ENCODE data around the gene B4GALT5. TPM values are rescaled to one million over a fixed set of nuclear protein-coding genes. Genes with fewer than 3 reads are reported as not detected.

The B4GALT5 gene
- total RNA-seq, 1 experiment from 2014 or later, result 63.1 TPM

DNA sequence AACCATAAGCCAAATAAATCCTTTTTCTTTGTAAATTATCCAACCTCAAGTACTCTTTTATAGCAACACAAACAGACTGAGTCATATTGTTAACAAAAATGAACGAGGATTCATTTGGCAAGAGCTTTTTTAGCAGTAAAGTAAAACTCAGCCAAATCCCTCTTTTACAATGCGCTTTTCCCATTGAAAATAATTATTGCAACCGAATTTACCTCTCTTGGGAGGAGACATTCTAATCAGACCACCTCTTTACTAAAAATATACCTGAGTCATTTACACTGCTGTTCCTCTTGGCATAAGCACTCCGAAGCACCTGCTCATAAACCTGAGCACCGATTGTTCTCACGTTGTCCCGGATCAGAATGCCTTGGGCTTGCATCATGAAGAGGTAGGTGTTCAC lies 57.4 kb downstream of the B4GALT5 start:
- Histone ChIP-seq H3K36me3 (ENCODE audit: low read depth) (peaks cover 75% of the 10 kb centered on the region), H2AFZ (no peak overlapping the region), H3K27ac (peak overlapping the region; percentile 39), H3K4me3 (no peak overlapping the region), H3K79me2 (ENCODE audit: low read depth) (peaks cover 98% of the 10 kb centered on the region), H3K4me2 (no peak overlapping the region), H3F3A (ENCODE audit: insufficient read depth, low read depth) (peaks cover 78% of the 10 kb centered on the region), H3K9me3 (ENCODE audit: insufficient read depth, low read depth) (no peaks in the 10 kb centered on the region), H3K27me3 (ENCODE audit: insufficient read depth, low read depth) (no peaks in the 10 kb centered on the region), H3K9me2 (ENCODE audit: insufficient read depth) (no peaks in the 10 kb centered on the region), H4K20me1 (ENCODE audit: insufficient read depth) (peaks cover 57% of the 10 kb centered on the region), H3K4me1 (replicated peaks; ENCODE audit: insufficient read depth) (peaks cover 13% of the 10 kb centered on the region; the same call in 1 of the 2 replicates)
- CTCF ChIA-PET, result no interaction called here
- no TSS peak for BruUV-seq (replicated peaks)
- intact Hi-C loops (cut with micrococcal nuclease; ENCODE audit: unreplicated experiment), result no loop called here
- TF ChIP-seq, protein P1, sequence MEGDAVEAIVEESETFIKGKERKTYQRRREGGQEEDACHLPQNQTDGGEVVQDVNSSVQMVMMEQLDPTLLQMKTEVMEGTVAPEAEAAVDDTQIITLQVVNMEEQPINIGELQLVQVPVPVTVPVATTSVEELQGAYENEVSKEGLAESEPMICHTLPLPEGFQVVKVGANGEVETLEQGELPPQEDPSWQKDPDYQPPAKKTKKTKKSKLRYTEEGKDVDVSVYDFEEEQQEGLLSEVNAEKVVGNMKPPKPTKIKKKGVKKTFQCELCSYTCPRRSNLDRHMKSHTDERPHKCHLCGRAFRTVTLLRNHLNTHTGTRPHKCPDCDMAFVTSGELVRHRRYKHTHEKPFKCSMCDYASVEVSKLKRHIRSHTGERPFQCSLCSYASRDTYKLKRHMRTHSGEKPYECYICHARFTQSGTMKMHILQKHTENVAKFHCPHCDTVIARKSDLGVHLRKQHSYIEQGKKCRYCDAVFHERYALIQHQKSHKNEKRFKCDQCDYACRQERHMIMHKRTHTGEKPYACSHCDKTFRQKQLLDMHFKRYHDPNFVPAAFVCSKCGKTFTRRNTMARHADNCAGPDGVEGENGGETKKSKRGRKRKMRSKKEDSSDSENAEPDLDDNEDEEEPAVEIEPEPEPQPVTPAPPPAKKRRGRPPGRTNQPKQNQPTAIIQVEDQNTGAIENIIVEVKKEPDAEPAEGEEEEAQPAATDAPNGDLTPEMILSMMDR (conservative IDR thresholded peaks at IDR 0.05), result no peak
- no peak for TF ChIP-seq EZH2 (IDR thresholded peaks at IDR 0.05; ENCODE audit: low read depth)
- POLR2A ChIA-PET (ENCODE audit: unreplicated experiment), result interaction anchor here (0.6 kb wide), 1 partner anchor 19 kb away, joined by 3 read pairs; no protein-coding TSS in a partner anchor
- no peak for DNase-seq

GRCh38 chr20:49653925-49654434 lies 59.7 kb downstream of the B4GALT5 start:
- H3K27me3 ChIP-seq (ENCODE audit: insufficient read depth, low read depth), result no peaks in the 10 kb centered on the region
- peaks cover 8% of the 10 kb centered on the region; the same call in 1 of the 2 replicates for H3K4me1 ChIP-seq (replicated peaks; ENCODE audit: insufficient read depth)
- ChIA-PET CTCF (no interaction called here), POLR2A (ENCODE audit: unreplicated experiment) (no interaction called here)
- H3K9me3 ChIP-seq (ENCODE audit: insufficient read depth, low read depth), result no peaks in the 10 kb centered on the region
- no peak overlapping the region for H3K4me2 ChIP-seq
- TF ChIP-seq, protein P1 (conservative IDR thresholded peaks at IDR 0.05), result no peak
- no peak for TF ChIP-seq EZH2 (IDR thresholded peaks at IDR 0.05; ENCODE audit: low read depth)
- H3F3A ChIP-seq (ENCODE audit: insufficient read depth, low read depth), result peaks cover 63% of the 10 kb centered on the region
- DNase-seq, result no peak
- peaks cover 97% of the 10 kb centered on the region for H3K79me2 ChIP-seq (ENCODE audit: low read depth)
- H3K36me3 ChIP-seq (ENCODE audit: low read depth), result peaks cover 65% of the 10 kb centered on the region
- H3K9me2 ChIP-seq (ENCODE audit: insufficient read depth), result no peaks in the 10 kb centered on the region
- H3K4me3 ChIP-seq, result no peak overlapping the region
- BruUV-seq (replicated peaks), result no TSS peak
- H2AFZ ChIP-seq, result no peak overlapping the region
- intact Hi-C loops (cut with micrococcal nuclease; ENCODE audit: unreplicated experiment), result no loop called here
- H4K20me1 ChIP-seq (ENCODE audit: insufficient read depth), result peaks cover 35% of the 10 kb centered on the region
- H3K27ac ChIP-seq, result no peak overlapping the region

- Histone ChIP-seq H3K9me2 (ENCODE audit: insufficient read depth) (no peaks in the 10 kb centered on the region), H3K27ac (peak overlapping the region; percentile 50; the same call in 1 of the 2 replicates), H2AFZ (no peak overlapping the region), H4K20me1 (ENCODE audit: insufficient read depth) (0 out of 2 replicates have a peak, but pooled peaks cover 9% of the 10 kb centered on the region), H3K9me3 (ENCODE audit: insufficient read depth, low read depth) (no peaks in the 10 kb centered on the region), H3F3A (ENCODE audit: insufficient read depth, low read depth) (peaks cover 74% of the 10 kb centered on the region), H3K4me2 (no peak overlapping the region), H3K36me3 (ENCODE audit: low read depth) (peaks cover 77% of the 10 kb centered on the region), H3K27me3 (ENCODE audit: insufficient read depth, low read depth) (no peaks in the 10 kb centered on the region), H3K79me2 (ENCODE audit: low read depth) (peaks cover 92% of the 10 kb centered on the region), H3K4me3 (no peak overlapping the region), H3K4me1 (replicated peaks; ENCODE audit: insufficient read depth) (0 out of 2 replicates have a peak, but pooled peaks cover 7% of the 10 kb centered on the region)
- DNase-seq, result no peak
- TF ChIP-seq EZH2 (IDR thresholded peaks at IDR 0.05; ENCODE audit: low read depth), result no peak
- TF ChIP-seq, protein P1 (conservative IDR thresholded peaks at IDR 0.05), result no peak
- intact Hi-C loops (cut with micrococcal nuclease; ENCODE audit: unreplicated experiment), result no loop called here
- CTCF ChIA-PET, result interaction anchor here (0.6 kb wide), 1 partner anchor 71 kb away, joined by 3 read pairs; no protein-coding TSS in a partner anchor
- no TSS peak for BruUV-seq (replicated peaks)
- POLR2A ChIA-PET (ENCODE audit: unreplicated experiment), result no interaction called here
Measured at GRCh38 chr20:49649672-49650071, 64.0 kb downstream of the B4GALT5 start.

Data from PC-9 (cell line).